Neuronal stem cell (in vitro differentiated cells): ENCODE measurements around the gene TSBP1.

Experiments
- DNase-seq: peaks from one replicate; pipeline ENCODE4 v3.0.0-alpha.2; 2013; ENCODE audit warnings: low spot score
- H2AFZ ChIP-seq: one replicate; pipeline ENCODE4 v1.6.1; 2013; ENCODE audit warnings: mild to moderate bottlenecking, low read length, inconsistent platforms
- H2AK5ac ChIP-seq: 2 replicates; pipeline ENCODE4 v1.6.1; 2013; ENCODE audit warnings: low read depth, mild to moderate bottlenecking, inconsistent platforms, low read length, moderate library complexity, mixed read lengths
- H2BK120ac ChIP-seq: 2 replicates; pipeline ENCODE4 v1.6.1; 2013; ENCODE audit warnings: low read depth, mild to moderate bottlenecking, inconsistent platforms, low read length, moderate library complexity, mixed read lengths
- H2BK12ac ChIP-seq: one replicate; pipeline ENCODE4 v1.6.1; 2013; ENCODE audit warnings: low read length, inconsistent platforms
- H2BK15ac ChIP-seq: 2 replicates; pipeline ENCODE4 v1.6.1; 2013; ENCODE audit warnings: mild to moderate bottlenecking, low read length, inconsistent platforms, mixed read lengths
- H2BK5ac ChIP-seq: one replicate; pipeline ENCODE4 v1.6.1; 2013; ENCODE audit warnings: inconsistent platforms, mild to moderate bottlenecking, low read length, moderate library complexity
- H3K14ac ChIP-seq: one replicate; pipeline ENCODE4 v1.6.1; 2013; ENCODE audit warnings: low read length, inconsistent platforms
- H3K18ac ChIP-seq: 2 replicates; pipeline ENCODE4 v1.6.1; 2013; ENCODE audit warnings: low read length, inconsistent platforms
- H3K23ac ChIP-seq: 2 replicates; pipeline ENCODE4 v1.6.1; 2013; ENCODE audit warnings: low read depth, mild to moderate bottlenecking, mixed read lengths, low read length, inconsistent platforms; ENCODE audit not compliant: poor library complexity
- H3K27ac ChIP-seq: replicated peaks from 3 replicates; pipeline ENCODE4 v1.5.1; 2013; ENCODE audit warnings: low read length, inconsistent platforms
- H3K27me3 ChIP-seq, 3 experiments: 2 replicates each; pipeline ENCODE4 v1.6.1; 2013; ENCODE audit warnings: low read length in 3 of 3, mild to moderate bottlenecking in 2 of 3, inconsistent platforms in 1 of 3, low read depth in 1 of 3, mixed read lengths in 1 of 3, moderate library complexity in 1 of 3; ENCODE audit not compliant: control insufficient read depth in 3 of 3, insufficient read depth in 3 of 3
- H3K36me3 ChIP-seq, 2 donors: replicated peaks in 1 of 2; 2 replicates each; pipeline ENCODE4 v1.6.1; 2013; ENCODE audit warnings: low read length in 2 of 2; ENCODE audit not compliant: control insufficient read depth in 2 of 2, insufficient read depth in 2 of 2
- H3K4ac ChIP-seq: 2 replicates; pipeline ENCODE4 v1.6.1; 2013; ENCODE audit warnings: inconsistent platforms, mild to moderate bottlenecking, low read length, moderate library complexity
- H3K4me1 ChIP-seq, 2 donors: 1 replicate in 1 of 2; 2 replicates in 1 of 2; pipeline ENCODE4 v1.6.1; 2013; ENCODE audit warnings: low read length in 2 of 2, low read depth in 1 of 2; ENCODE audit not compliant: control insufficient read depth in 2 of 2, insufficient read depth in 1 of 2
- H3K4me2 ChIP-seq: one replicate; pipeline ENCODE4 v1.6.1; 2013; ENCODE audit warnings: mild to moderate bottlenecking, low read length, inconsistent platforms; ENCODE audit not compliant: insufficient read depth, poor library complexity, severe bottlenecking
- H3K4me3 ChIP-seq, 2 donors: 2 replicates each; pipeline ENCODE4 v1.5.1; 2013; ENCODE audit warnings: low read length in 2 of 2, mild to moderate bottlenecking in 2 of 2, inconsistent platforms in 1 of 2, moderate library complexity in 1 of 2
- H3K79me1 ChIP-seq: one replicate; pipeline ENCODE4 v1.6.1; 2013; ENCODE audit warnings: low read depth, mild to moderate bottlenecking, inconsistent platforms, low read length, moderate library complexity
- H3K9ac ChIP-seq: one replicate; pipeline ENCODE4 v1.6.1; 2013; ENCODE audit warnings: mild to moderate bottlenecking, low read depth, low read length, inconsistent platforms; ENCODE audit not compliant: poor library complexity
- H3K9me3 ChIP-seq, 2 donors: replicated peaks in 1 of 2; 2 replicates each; pipeline versions ENCODE3 to v1.6.1; 2013; ENCODE audit warnings: low read length in 2 of 2, mild to moderate bottlenecking in 2 of 2, inconsistent platforms in 1 of 2, low read depth in 1 of 2, mixed read lengths in 1 of 2, moderate library complexity in 1 of 2; ENCODE audit not compliant: control insufficient read depth in 2 of 2, insufficient read depth in 1 of 2
- H4K8ac ChIP-seq: one replicate; pipeline ENCODE4 v1.6.1; 2013; ENCODE audit warnings: low read depth, mild to moderate bottlenecking, inconsistent platforms, low read length, moderate library complexity
- H4K91ac ChIP-seq: one replicate; pipeline ENCODE4 v1.6.1; 2013; ENCODE audit warnings: low read length, low read depth, mild to moderate bottlenecking, inconsistent platforms; ENCODE audit not compliant: poor library complexity
- WGBS, 2 donors: extraction: QIAGEN DNeasy Blood & Tissue Kit; methylation state at CpG; one replicate each; pipeline ENCODE4 v1.1.7; 2013; ENCODE audit warnings: missing lambda C conversion rate in 2 of 2, mixed read lengths in 1 of 2; ENCODE audit not compliant: insufficient read length in 2 of 2, insufficient replicate concordance in 1 of 2; ENCODE audit errors: extremely low coverage in 2 of 2; 5-methylcytosine and 5-hydroxymethylcytosine counted together

The TSBP1 gene

DNA sequence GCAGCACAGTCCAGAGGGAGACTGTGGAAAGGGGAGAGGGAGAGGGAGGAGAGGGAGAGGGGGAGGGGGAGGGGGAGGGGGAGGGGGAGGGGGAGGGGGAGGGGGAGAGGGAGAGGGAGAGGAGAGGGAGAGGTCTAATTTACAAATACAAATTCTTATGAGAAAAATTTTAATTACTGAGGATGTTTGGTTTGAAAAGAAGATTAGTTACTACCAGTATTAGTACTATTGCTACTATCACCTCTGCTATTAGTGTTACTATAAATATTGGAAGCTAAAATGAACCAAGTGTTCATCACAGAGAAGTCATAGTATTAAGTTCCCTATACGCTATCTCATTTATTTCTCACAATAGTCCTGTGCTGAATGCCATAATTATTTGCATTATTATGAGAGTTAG, 14.3 kb upstream of the TSBP1 start:
- Histone ChIP-seq H3K18ac (no peak overlapping the region), H4K8ac (no peak overlapping the region), H3K14ac (no peak overlapping the region), H3K9ac (no peak overlapping the region), H3K23ac (no peak overlapping the region), H2AK5ac (no peak overlapping the region), H3K4me1 (peaks cover 0 to 1% of the 10 kb centered on the region in 2 donors), H2BK120ac (no peak overlapping the region), H2BK15ac (no peak overlapping the region), H3K27ac (no peak overlapping the region), H3K4ac (no peak overlapping the region), H3K79me1 (no peaks in the 10 kb centered on the region), H2AFZ (no peak overlapping the region), H3K9me3 (peaks cover 0 to 1% of the 10 kb centered on the region in 2 donors), H3K4me3 (no peak overlapping the region), H2BK12ac (no peak overlapping the region), H3K4me2 (no peak overlapping the region), H2BK5ac (no peak overlapping the region), H3K36me3 (no peaks in the 10 kb centered on the region), H3K27me3 (no peaks in the 10 kb centered on the region), H4K91ac (no peak overlapping the region)
- WGBS, 2 donors = no CpG with 5 or more reads among the region's 1 CpG
- no peak for DNase-seq

DNA sequence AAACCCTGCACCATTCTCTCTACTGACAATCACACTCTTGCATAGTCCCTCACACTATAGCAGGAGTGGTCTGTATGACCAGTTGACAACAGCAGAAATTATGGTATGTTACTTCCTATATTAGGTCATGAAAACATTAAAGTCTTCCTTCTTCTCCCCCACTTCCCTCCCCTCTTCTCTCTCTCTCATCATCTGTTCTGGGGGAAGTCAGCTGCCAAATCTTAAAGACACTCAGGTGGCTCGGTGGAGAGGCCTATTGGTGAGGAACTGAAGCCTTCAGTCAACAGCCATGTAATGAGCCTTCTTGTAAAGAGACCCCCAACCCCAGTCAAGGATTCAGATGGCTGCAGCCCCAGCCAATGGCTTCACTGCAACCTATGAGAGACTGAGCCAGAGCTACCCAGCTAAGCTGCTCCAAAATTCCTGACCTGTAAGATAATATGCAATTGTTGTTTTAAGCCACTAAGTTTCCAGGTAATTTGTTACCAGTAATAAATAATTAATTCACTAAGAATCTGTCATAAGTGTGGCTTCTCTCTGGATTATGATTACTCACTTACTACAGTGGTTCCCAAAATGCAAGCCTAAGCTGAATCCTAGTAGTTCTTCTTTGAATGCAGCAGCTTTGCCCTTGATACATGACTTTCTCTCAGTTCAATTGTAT, 11.2 kb upstream of the TSBP1 start:
- Histone ChIP-seq H2BK5ac (no peak overlapping the region), H2BK15ac (no peak overlapping the region), H4K91ac (no peak overlapping the region), H3K23ac (no peak overlapping the region), H3K4me2 (no peak overlapping the region), H2BK12ac (no peak overlapping the region), H3K79me1 (no peaks in the 10 kb centered on the region), H3K27ac (no peak overlapping the region), H3K36me3 (no peaks in the 10 kb centered on the region), H3K9me3 (peaks cover 0 to 1% of the 10 kb centered on the region in 2 donors), H2AK5ac (no peak overlapping the region), H3K9ac (no peak overlapping the region), H2BK120ac (no peak overlapping the region), H3K4me1 (peaks cover 0 to 1% of the 10 kb centered on the region in 2 donors), H3K4ac (no peak overlapping the region), H3K27me3 (no peaks in the 10 kb centered on the region), H3K14ac (no peak overlapping the region), H4K8ac (no peak overlapping the region), H3K4me3 (no peak overlapping the region), H3K18ac (no peak overlapping the region), H2AFZ (no peak overlapping the region)
- WGBS, 2 donors = no CpG with 5 or more reads among the region's 1 CpG
- no peak for DNase-seq

DNA sequence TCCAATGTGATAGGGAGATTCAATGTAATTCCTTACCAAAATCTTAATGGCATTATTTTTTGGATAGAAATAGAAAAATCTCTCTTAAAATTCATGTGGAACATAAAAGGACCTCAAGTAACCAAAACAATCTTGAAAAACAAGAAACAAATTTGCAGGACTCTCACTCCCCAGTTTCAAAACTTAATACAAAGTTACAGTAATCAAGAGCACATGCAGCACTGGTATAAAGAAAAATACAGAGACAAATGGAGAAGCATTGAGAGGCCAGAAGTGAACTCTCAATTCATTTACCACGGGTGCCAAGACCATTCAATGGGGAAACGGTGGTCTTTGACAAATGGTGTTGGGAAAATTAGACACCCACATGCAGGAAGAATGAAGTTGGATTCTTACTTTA, 7.8 kb upstream of the TSBP1 start:
- no peak for DNase-seq
- H2BK120ac ChIP-seq = no peak overlapping the region
- H3K4me3 ChIP-seq = no peak overlapping the region
- no peak overlapping the region for H3K14ac ChIP-seq
- no peak overlapping the region for H4K91ac ChIP-seq
- H3K4me1 ChIP-seq = peaks cover 0 to 1% of the 10 kb centered on the region in 2 donors
- H3K27me3 ChIP-seq = no peaks in the 10 kb centered on the region
- H3K23ac ChIP-seq = no peak overlapping the region
- H3K9ac ChIP-seq = no peak overlapping the region
- H3K18ac ChIP-seq = no peak overlapping the region
- whole genome bisulfite sequencing, 2 donors = no CpG with 5 or more reads among the region's 2 CpGs
- no peak overlapping the region for H2BK15ac ChIP-seq
- no peak overlapping the region for H2AK5ac ChIP-seq
- H2BK12ac ChIP-seq = no peak overlapping the region
- no peak overlapping the region for H2BK5ac ChIP-seq
- H3K9me3 ChIP-seq = no peaks in the 10 kb centered on the region
- H3K36me3 ChIP-seq = no peaks in the 10 kb centered on the region
- H3K79me1 ChIP-seq = no peaks in the 10 kb centered on the region
- H4K8ac ChIP-seq = no peak overlapping the region
- no peak overlapping the region for H3K27ac ChIP-seq
- H3K4ac ChIP-seq = no peak overlapping the region
- no peak overlapping the region for H2AFZ ChIP-seq
- H3K4me2 ChIP-seq = no peak overlapping the region

DNA sequence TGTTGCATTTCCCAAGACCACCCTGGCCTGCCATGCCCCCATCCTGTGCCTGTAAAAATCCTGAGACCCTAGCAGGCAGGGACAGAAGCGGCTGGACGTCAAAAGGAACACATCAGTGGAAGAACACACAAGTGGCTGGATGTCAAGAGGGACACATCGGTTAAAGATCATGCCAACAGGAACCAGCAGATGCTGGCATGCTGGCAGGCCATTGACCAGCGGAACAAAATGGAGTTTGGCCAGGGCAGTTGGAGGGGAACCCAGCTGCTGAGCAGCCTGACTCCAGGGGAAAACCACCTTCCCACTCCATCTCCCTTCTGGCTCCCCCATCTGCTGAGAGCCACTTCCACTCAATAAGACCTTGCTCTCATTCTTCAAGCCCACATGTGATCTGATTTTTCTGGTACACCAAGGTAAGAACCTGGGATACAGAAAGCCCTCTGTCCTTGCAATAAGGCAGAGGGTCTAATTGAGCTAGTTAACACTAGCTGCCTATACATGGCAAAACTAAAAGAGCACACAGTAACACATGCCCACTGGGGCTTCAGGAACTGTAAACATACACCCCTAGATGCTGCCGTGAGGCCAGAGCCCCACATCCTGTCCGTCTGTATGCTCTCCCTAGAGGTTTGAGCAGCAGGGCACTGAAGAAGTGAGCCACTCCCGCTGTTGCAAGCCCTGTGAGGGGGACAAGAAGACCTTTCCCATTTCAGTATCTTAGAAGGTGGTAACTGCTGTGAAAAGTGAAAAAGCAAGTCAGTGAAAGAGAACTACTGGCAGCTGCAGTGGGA, 4.2 kb upstream of the TSBP1 start:
- Histone ChIP-seq H3K4ac (no peak overlapping the region), H4K91ac (no peak overlapping the region), H3K23ac (no peak overlapping the region), H3K36me3 (no peaks in the 10 kb centered on the region), H2BK5ac (no peak overlapping the region), H2BK15ac (no peak overlapping the region), H2BK12ac (no peak overlapping the region), H2BK120ac (no peak overlapping the region), H3K4me3 (no peak overlapping the region), H3K14ac (no peak overlapping the region), H2AK5ac (no peak overlapping the region), H3K27me3 (no peaks in the 10 kb centered on the region), H3K79me1 (no peaks in the 10 kb centered on the region), H2AFZ (no peak overlapping the region), H3K18ac (no peak overlapping the region), H4K8ac (no peak overlapping the region), H3K4me2 (no peak overlapping the region), H3K27ac (no peak overlapping the region), H3K4me1 (no peaks in the 10 kb centered on the region), H3K9ac (peak overlapping the region; percentile 30), H3K9me3 (no peaks in the 10 kb centered on the region)
- no peak for DNase-seq
- no CpG with 5 or more reads among the region's 7 CpGs for WGBS, 2 donors
